ENCODE results near the gene OPTN. TPM values are rescaled to one million over a fixed set of nuclear protein-coding genes. Genes with fewer than 3 reads are reported as not detected.
"Not testable (repeated sequence)": the region's sequence is repeated elsewhere in the genome, so short reads cannot be mapped to it uniquely, and the experiment has no call there.

OPTN gene
- total RNA-seq (9.8 and 12.4 TPM in 2 replicates), polyA plus RNA-seq (16.8 and 21.3 TPM in 2 replicates)

DNA sequence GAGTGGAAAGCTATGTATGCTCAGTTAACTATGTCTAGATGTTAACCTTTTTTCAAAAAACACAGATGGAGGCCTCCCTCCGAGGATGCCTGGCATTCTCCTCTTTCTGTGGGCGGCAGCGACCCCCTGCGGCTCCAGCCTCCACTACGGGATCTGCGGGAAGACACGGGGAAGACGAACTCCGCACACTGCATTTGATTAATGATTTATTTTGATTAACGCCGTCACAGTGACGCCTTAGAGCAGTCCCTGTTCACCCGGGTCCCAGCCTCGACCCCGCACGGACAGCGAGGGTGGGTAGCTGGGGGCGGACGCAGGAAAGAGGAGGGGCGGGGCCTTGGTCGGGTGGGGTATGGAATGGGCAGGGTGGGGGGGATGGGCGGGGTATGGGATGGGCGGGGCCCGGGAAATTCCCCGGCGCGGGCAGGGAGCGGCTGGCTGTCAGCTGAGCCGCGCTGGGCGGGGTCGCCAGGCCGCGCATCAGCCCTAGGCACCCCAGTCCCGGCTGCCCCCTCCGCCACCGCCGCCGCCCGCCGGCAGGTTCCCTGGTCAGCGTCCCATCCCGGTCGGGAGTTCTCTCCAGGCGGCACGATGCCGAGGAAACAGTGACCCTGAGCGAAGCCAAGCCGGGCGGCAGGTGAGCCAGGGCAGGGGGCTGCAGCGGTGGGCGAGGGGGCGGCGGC lies at the start of gene OPTN:
OPTN (plus strand) TSS at position 498 of the 683 bp plus-strand sequence. CDS start 8,960 bp downstream, outside the sequence.
- Histone ChIP-seq H3K36me3 (no peaks in the 10 kb centered on the region), H3K4me1 (ENCODE audit: low read depth) (no peaks in the 10 kb centered on the region), H3K9me3 (ENCODE audit: low read depth) (no peaks in the 10 kb centered on the region), H3K27me3 (no peaks in the 10 kb centered on the region), H3K27ac (no peak within 1 kb of the TSS), H3K4me3 (peak within 1 kb of the TSS; percentile 70)
- peak; percentile 81 to 84 for DNase-seq (ENCODE audit: low read depth in 1 of 2, low spot score in 1 of 2)
- peak; percentile 73 for TF ChIP-seq CTCF (IDR thresholded peaks at IDR 0.05; ENCODE audit: low read depth, low read length)

GRCh38 chr10:13051126-13051694 lies 48.8 kb upstream of the OPTN start:
- DNase-seq (ENCODE audit: low read depth in 1 of 2, low spot score in 1 of 2), result no peak
- Histone ChIP-seq H3K4me3 (no peak overlapping the region), H3K9me3 (ENCODE audit: low read depth) (no peaks in the 10 kb centered on the region), H3K27ac (no peak overlapping the region), H3K27me3 (no peaks in the 10 kb centered on the region), H3K36me3 (no peaks in the 10 kb centered on the region), H3K4me1 (ENCODE audit: low read depth) (no peaks in the 10 kb centered on the region)
- no peak for TF ChIP-seq CTCF (IDR thresholded peaks at IDR 0.05; ENCODE audit: low read depth, low read length)

- not testable (repeated sequence) for H3K4me1 ChIP-seq (ENCODE audit: low read depth); H3K36me3 ChIP-seq; H3K27ac ChIP-seq; DNase-seq (ENCODE audit: low read depth in 1 of 2, low spot score in 1 of 2); H3K9me3 ChIP-seq (ENCODE audit: low read depth); H3K4me3 ChIP-seq; H3K27me3 ChIP-seq
Observed at GRCh38 chr10:13053208-13053607, 46.8 kb upstream of the OPTN start.

- Histone ChIP-seq H3K9me3 (ENCODE audit: low read depth) (no peaks in the 10 kb centered on the region), H3K27ac (no peak overlapping the region), H3K36me3 (no peaks in the 10 kb centered on the region), H3K27me3 (no peaks in the 10 kb centered on the region), H3K4me3 (no peak overlapping the region), H3K4me1 (ENCODE audit: low read depth) (no peaks in the 10 kb centered on the region)
- TF ChIP-seq CTCF (IDR thresholded peaks at IDR 0.05; ENCODE audit: low read depth, low read length), result no peak
- DNase-seq (ENCODE audit: low read depth in 1 of 2, low spot score in 1 of 2), result no peak
Observed at GRCh38 chr10:13053794-13054462, 46.0 kb upstream of the OPTN start.

DNA sequence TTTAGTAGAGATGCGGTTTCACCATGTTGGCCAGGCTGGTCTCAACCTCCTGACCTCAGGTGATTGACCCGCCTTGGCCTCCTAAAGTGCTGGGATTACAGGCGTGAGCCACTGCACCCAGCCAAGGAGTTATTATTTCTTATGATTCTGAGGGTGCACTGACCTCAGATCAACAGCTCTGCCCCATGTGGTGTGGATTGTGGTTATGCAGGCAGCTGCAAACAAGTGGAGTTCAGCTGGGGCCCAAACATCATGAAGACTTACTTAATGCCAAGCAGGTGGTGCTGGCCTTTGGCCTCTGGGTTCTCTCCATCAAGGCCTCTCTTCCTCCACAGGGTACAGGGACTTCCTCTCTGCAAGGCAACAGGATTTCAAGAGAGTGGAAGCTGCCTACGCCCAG lies 45.1 kb upstream of the OPTN start:
- H3K4me1 ChIP-seq (ENCODE audit: low read depth), result no peaks in the 10 kb centered on the region
- no peak for TF ChIP-seq CTCF (IDR thresholded peaks at IDR 0.05; ENCODE audit: low read depth, low read length)
- DNase-seq (ENCODE audit: low read depth in 1 of 2, low spot score in 1 of 2), result no peak
- no peaks in the 10 kb centered on the region for H3K36me3 ChIP-seq
- H3K4me3 ChIP-seq, result no peak overlapping the region
- no peak overlapping the region for H3K27ac ChIP-seq
- H3K9me3 ChIP-seq (ENCODE audit: low read depth), result no peaks in the 10 kb centered on the region
- H3K27me3 ChIP-seq, result no peaks in the 10 kb centered on the region

Data from cardiac muscle cell (in vitro differentiated cells and primary cell).